Measurements from ENCODE around the gene EID3.

GRCh38 chr12:104258476-104259067 is 45.0 kb upstream of the EID3 start:
- no peak for TF ChIP-seq CTCF (IDR thresholded peaks at IDR 0.05)
- TF ChIP-seq POLR2A (IDR thresholded peaks at IDR 0.05): no peak
- TF ChIP-seq POLR2AphosphoS5 (IDR thresholded peaks at IDR 0.05): no peak
